Measurements from ENCODE around the gene ACE2.

Gene ACE2

GRCh38 chrX:15617111-15617510, 16.4 kb upstream of the ACE2 start:
- Histone ChIP-seq H3K9ac (ENCODE audit: low read length) (no peak overlapping the region), H3K9me3 (ENCODE audit: insufficient read depth, low read length) (no peaks in the 10 kb centered on the region), H3K4me3 (ENCODE audit: insufficient read depth, low read length, poor library complexity, severe bottlenecking) (no peak overlapping the region), H2AFZ (ENCODE audit: low read depth, low read length, severe bottlenecking) (no peak overlapping the region), H3K27me3 (ENCODE audit: low read length) (no peaks in the 10 kb centered on the region), H3K27ac (ENCODE audit: low read depth, low read length) (no peak overlapping the region), H3K9me2 (replicated peaks; ENCODE audit: insufficient read depth, low read length) (no peaks in the 10 kb centered on the region), H3F3A (ENCODE audit: insufficient read depth) (no peaks in the 10 kb centered on the region), H4K20me1 (ENCODE audit: low read depth, low read length) (no peaks in the 10 kb centered on the region), H3K36me3 (ENCODE audit: low read length) (no peaks in the 10 kb centered on the region), H3K79me2 (ENCODE audit: insufficient read depth, low read length) (no peaks in the 10 kb centered on the region), H3K4me2 (ENCODE audit: low read depth, low read length, poor library complexity, severe bottlenecking) (no peak overlapping the region)
- TF ChIP-seq CTCF (IDR thresholded peaks at IDR 0.05; ENCODE audit: insufficient read depth, low read length, poor library complexity, severe bottlenecking) (no peak), EZH2phosphoT487 (conservative IDR thresholded peaks at IDR 0.05; ENCODE audit: low read length) (no peak)

GRCh38 chrX:15616531-15616930, 15.8 kb upstream of the ACE2 start:
- TF ChIP-seq EZH2phosphoT487 (conservative IDR thresholded peaks at IDR 0.05; ENCODE audit: low read length) (no peak), CTCF (IDR thresholded peaks at IDR 0.05; ENCODE audit: insufficient read depth, low read length, poor library complexity, severe bottlenecking) (no peak)
- Histone ChIP-seq H3K9me3 (ENCODE audit: insufficient read depth, low read length) (no peaks in the 10 kb centered on the region), H3K27me3 (ENCODE audit: low read length) (no peaks in the 10 kb centered on the region), H3K79me2 (ENCODE audit: insufficient read depth, low read length) (no peaks in the 10 kb centered on the region), H3K4me3 (ENCODE audit: insufficient read depth, low read length, poor library complexity, severe bottlenecking) (no peak overlapping the region), H3K27ac (ENCODE audit: low read depth, low read length) (no peak overlapping the region), H2AFZ (ENCODE audit: low read depth, low read length, severe bottlenecking) (no peak overlapping the region), H3K36me3 (ENCODE audit: low read length) (no peaks in the 10 kb centered on the region), H3K9ac (ENCODE audit: low read length) (no peak overlapping the region), H4K20me1 (ENCODE audit: low read depth, low read length) (no peaks in the 10 kb centered on the region), H3K9me2 (replicated peaks; ENCODE audit: insufficient read depth, low read length) (no peaks in the 10 kb centered on the region), H3K4me2 (ENCODE audit: low read depth, low read length, poor library complexity, severe bottlenecking) (no peak overlapping the region), H3F3A (ENCODE audit: insufficient read depth) (no peaks in the 10 kb centered on the region)

- H3K9me2 ChIP-seq (replicated peaks; ENCODE audit: insufficient read depth, low read length), result no peaks in the 10 kb centered on the region
- H3K36me3 ChIP-seq (ENCODE audit: low read length), result no peaks in the 10 kb centered on the region
- no peaks in the 10 kb centered on the region for H3K9me3 ChIP-seq (ENCODE audit: insufficient read depth, low read length)
- no peak overlapping the region for H2AFZ ChIP-seq (ENCODE audit: low read depth, low read length, severe bottlenecking)
- H3K9ac ChIP-seq (ENCODE audit: low read length), result no peak overlapping the region
- H3K4me3 ChIP-seq (ENCODE audit: insufficient read depth, low read length, poor library complexity, severe bottlenecking), result no peak overlapping the region
- H3F3A ChIP-seq (ENCODE audit: insufficient read depth), result no peaks in the 10 kb centered on the region
- H3K27ac ChIP-seq (ENCODE audit: low read depth, low read length), result no peak overlapping the region
- H3K4me2 ChIP-seq (ENCODE audit: low read depth, low read length, poor library complexity, severe bottlenecking), result no peak overlapping the region
- no peak for TF ChIP-seq EZH2phosphoT487 (conservative IDR thresholded peaks at IDR 0.05; ENCODE audit: low read length)
- no peak for TF ChIP-seq CTCF (IDR thresholded peaks at IDR 0.05; ENCODE audit: insufficient read depth, low read length, poor library complexity, severe bottlenecking)
- H3K27me3 ChIP-seq (ENCODE audit: low read length), result no peaks in the 10 kb centered on the region
- no peaks in the 10 kb centered on the region for H4K20me1 ChIP-seq (ENCODE audit: low read depth, low read length)
- no peaks in the 10 kb centered on the region for H3K79me2 ChIP-seq (ENCODE audit: insufficient read depth, low read length)
These were observed 6.3 kb upstream of the ACE2 start for GRCh38 chrX:15607067-15607466.

GRCh38 chrX:15606136-15606535, 5.4 kb upstream of the ACE2 start:
- H3F3A ChIP-seq (ENCODE audit: insufficient read depth), result no peaks in the 10 kb centered on the region
- H3K27me3 ChIP-seq (ENCODE audit: low read length), result no peaks in the 10 kb centered on the region
- H3K4me2 ChIP-seq (ENCODE audit: low read depth, low read length, poor library complexity, severe bottlenecking), result no peak overlapping the region
- no peak overlapping the region for H3K4me3 ChIP-seq (ENCODE audit: insufficient read depth, low read length, poor library complexity, severe bottlenecking)
- no peaks in the 10 kb centered on the region for H3K9me3 ChIP-seq (ENCODE audit: insufficient read depth, low read length)
- H3K9me2 ChIP-seq (replicated peaks; ENCODE audit: insufficient read depth, low read length), result no peaks in the 10 kb centered on the region
- H3K79me2 ChIP-seq (ENCODE audit: insufficient read depth, low read length), result no peaks in the 10 kb centered on the region
- H3K27ac ChIP-seq (ENCODE audit: low read depth, low read length), result no peak overlapping the region
- no peak overlapping the region for H2AFZ ChIP-seq (ENCODE audit: low read depth, low read length, severe bottlenecking)
- H4K20me1 ChIP-seq (ENCODE audit: low read depth, low read length), result no peaks in the 10 kb centered on the region
- no peaks in the 10 kb centered on the region for H3K36me3 ChIP-seq (ENCODE audit: low read length)
- TF ChIP-seq EZH2phosphoT487 (conservative IDR thresholded peaks at IDR 0.05; ENCODE audit: low read length) (no peak), CTCF (IDR thresholded peaks at IDR 0.05; ENCODE audit: insufficient read depth, low read length, poor library complexity, severe bottlenecking) (no peak)
- no peak overlapping the region for H3K9ac ChIP-seq (ENCODE audit: low read length)
